ENCODE data around the gene MIGA2.

The MIGA2 gene

DNA sequence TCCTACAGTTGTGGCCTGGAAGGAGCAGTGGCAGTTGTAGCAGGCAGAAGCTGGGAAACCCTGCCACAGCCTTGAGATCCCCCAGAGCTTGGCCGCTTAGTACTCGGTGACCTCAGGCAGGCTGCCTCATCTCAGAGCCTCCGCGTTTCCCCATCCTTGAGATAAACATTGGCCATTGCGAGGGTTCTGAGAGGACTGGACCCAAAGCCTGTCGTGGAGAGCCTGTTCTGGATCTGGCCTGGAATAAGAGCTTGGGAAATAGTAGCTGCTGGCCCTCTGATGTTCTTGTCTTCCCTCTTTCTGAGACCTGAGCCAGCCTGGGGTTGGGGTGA is 1.3 kb downstream of the MIGA2 start:
- DNase-seq (ENCODE audit: low read depth) = no peak

DNA sequence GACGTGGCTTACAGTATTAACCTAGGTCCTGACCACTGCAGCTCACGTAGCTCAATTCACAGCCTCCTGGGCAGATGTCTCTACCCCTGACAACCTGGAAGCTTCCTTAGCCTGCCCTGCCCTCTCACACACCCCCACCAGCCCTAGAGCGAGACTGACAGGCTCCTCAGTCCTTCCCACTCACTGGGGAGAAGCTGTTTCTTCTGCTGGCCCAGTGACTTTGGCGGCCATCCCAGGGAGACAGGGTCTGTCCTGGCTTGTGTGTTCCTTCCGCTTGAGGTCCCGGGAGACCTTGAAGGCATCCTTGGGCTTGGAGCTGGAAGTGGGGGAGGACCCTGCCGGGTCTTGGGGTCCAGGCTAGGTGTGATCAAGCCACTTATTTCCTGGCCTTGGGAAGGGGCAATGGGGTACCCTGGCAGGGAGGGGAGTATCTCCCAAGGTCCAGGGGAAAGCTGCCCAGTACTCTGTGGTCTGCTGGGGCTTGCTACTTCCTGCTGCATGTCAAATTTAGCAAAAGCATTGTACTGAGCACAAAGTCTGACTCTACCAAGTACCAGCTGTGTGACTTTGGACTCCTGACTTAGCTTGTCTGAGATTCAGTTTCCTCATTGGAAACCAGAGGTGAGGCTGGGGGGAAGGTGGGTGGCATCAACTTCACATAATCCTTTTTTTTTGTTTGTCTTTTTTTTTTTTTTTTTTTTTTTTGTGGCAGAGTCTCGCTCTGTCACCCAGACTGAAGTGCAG is 1.9 kb downstream of the MIGA2 start:
- DNase-seq (ENCODE audit: low read depth) = no peak

DNA sequence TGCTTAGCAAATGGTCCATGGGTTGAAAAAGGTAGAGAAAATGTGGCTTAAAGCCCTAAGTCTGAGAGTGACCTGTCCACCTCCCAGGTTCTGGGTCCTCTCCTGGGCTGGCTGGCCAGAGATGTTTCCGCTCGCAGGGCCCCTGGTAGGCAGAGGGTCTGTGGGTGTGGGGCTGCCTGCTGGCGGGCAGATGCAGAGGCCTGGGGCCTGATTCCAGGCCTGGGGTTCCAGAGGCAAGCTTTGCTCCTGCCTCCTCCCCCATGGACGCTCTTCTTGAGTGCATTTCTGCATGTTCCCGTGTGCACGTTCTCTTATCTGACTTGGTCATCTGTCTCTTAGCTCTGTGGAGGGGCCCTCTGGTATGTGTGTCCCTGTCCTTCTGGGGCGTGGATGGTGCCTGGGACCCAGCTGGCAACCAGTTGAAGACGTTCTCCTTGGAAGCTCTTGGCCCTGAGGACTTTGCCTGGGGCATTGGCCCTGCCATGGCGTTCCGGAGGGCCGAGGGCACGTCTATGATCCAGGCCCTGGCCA is 3.8 kb downstream of the MIGA2 start:
- no peak for DNase-seq (ENCODE audit: low read depth)

DNA sequence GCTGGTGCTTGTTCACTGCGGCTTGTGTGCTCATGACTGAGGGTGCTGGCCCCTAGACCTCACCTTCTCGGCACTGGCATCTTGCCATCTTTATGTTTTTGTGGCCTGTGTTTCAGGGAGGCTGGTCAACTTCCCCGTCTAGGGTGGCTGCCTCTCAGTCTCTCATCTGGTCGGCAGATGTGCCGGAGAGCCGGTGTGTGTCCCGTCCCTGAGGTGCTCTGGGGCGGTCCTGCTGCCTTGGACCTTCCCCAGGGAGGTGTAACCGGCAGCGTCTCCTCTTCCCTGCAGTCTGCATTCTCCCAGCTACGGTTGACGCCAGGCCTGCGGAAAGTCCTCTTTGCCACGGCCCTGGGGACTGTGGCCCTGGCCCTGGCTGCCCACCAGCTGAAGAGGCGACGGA is 5.6 kb downstream of the MIGA2 start:
- DNase-seq (ENCODE audit: low read depth) = no peak

DNA sequence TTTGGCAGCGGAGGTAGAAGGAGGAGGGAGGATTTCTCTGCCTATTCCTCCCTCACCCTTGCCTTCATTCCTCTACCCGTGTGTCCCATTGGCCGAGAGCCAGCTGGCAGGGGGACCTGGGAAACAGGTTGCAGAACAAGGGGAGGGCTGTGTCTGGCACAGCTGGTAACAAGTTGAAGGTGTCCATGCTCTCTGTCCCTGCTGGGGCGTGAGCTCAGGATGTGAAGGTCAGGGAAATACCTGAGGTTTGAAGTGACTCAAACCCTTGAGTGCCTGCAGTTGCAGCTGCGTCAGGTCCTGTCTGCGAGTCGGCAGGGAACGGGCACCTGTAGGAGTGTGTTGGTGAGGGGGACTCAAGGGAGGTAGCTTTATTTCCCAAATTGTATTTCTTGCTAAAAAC is 16.2 kb downstream of the MIGA2 start:
- DNase-seq (ENCODE audit: low read depth) = no peak

DNA sequence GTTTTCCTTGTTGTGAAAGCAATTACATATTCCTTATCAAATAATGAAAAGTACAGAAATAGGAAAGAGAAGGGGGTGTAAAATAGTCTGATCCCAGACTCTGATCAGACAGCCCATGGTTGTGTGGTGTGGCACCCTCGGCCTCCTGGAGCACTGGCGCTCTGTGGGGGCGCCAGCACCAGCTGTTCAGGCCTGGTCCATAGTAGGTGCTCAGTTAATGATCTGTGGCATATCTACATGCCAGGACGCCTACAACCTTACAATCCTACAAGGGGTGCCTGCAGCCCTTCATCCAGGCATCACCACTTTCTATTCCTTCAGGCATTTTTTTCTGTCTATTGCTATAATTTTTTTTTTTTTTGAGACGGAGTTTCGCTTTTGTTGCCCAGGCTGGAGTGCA is 16.6 kb downstream of the MIGA2 start:
- DNase-seq (ENCODE audit: low read depth) = no peak

DNA sequence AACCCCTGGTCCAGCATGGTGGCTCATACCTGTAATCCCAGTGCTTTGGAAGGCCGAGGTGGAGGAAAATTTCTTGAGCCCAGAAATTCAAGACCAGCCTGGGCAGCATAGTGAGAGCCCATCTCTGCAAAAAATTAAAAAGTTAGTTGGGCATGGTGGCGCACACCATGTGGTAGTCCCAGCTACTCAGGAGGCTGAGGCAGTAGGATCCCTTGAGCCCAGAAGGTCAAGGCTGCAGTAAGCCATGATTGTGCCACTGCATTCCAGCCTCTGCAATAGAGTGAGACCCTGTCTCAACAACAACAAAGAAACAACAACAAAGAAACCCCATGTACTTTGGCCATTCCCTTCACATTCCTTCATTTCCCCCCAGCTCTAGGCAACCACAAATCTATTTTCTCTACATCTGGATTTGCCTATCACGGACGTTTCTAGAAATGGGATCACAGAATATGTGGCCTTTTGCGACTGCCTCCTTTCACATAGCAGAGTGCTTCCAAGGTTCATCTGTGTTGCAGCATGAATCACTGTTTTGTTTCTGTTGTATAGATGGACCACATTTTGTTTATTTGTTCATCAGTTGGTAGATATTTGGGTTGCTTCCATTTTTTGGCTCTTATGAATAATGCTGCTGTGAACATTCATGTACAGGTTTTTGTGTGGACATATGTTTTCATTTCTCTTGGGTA is 17.9 kb downstream of the MIGA2 start:
- no peak for DNase-seq (ENCODE audit: low read depth)

DNA sequence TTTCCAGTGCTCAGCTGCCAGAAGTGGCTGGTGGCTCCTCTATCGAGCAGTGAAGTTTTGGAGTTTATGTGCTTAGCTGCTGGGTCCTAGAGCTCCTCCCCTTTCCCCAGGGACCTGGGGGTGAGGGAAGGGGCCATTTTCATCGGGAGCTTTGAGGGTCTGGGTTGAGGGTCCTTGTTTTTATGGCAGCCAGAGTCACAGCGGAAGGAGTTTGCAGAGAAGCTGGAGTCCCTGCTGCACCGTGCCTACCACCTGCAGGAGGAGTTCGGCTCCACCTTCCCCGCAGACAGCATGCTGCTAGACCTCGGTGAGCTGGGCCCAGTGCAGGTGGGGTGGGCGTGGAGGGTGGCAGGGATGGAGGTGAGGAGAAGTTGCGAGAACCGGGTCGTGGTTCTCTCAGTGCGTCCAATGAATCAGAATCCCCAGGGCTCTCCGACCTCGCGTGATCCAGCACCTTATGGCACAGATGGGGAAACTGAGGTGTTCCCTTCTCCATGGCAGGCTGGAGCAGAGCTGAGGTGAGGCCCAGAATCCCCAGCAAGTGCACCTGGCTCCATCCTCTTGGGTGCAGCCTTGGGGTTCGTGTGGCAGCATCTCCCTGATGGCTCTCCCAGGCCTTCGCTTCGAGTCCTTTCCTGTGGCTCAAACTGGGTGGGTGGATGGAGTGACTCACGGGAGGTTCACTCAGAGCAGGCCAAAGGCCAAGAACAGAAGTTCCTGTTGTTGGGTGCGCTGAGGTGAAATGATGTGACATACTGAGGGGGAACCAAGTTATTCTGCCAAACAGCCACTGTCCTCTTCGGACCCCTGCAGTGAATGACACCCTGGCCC is 22.8 kb downstream of the MIGA2 start:
- DNase-seq (ENCODE audit: low read depth) = no peak

DNA sequence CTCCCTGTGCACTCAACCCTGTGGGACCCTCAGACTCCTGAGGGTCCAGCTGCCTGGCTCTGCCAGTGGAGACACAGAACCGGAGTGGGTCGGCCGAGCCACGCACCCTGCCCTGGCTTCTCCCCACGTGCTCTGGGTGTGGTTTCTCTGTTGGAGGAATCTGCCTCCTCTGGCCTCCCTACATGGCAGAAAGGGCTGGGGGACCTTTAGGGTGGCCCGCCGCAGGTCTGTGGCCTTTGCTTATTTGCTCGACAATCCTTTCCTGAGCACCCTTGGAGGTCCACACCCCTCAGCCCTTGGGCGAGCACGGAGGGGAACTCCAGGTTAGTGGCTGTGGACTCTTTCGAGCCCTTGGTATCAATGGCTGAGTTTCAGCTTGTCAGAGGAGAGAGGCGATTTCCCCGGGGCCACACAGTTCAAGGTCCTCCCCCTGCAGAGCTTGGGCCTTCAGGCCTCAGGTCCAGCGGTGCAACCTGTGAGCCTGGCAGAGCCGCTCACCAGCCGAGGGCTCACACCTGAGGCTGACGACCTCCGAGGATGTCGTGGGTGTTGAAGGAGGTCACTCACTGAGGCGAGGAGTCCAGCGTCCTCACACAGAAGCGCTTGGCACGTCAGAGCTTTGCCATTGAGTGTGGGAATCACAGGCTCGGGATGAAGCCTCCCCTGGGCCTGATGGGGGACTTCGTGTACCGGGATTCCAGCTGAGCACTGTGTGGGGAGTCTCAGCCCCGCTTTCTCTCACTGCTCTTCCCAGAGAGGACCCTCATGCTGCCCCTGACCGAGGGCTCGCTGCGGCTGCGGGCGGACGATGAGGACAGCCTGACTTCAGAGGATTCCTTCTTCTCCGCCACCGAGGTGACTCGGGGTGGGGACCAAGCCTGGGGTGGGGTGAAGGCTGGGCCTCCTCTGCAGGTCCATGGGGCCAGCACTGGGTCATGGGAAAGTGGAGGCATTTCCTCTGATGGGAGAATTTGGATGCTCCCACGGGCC is 23.7 kb downstream of the MIGA2 start:
- DNase-seq (ENCODE audit: low read depth) = no peak

DNA sequence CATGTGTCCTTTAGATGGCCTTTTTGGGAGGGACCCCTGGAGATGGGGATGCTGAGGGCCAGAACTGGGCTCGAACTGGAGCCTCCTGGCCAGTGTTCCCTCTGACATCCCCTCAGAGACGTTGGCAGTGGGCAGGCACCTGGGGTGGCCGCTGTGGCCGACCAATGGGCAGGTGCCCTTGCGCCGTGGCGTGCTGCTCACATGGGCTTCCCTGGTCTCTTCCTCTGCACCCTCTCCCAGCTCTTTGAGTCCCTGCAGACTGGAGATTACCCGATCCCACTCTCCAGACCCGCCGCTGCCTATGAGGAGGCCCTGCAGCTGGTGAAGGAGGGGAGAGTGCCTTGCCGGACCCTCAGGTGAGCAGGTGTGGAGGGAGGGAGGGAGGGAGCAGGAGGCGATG is 24.6 kb downstream of the MIGA2 start:
- no peak for DNase-seq (ENCODE audit: low read depth)

DNA sequence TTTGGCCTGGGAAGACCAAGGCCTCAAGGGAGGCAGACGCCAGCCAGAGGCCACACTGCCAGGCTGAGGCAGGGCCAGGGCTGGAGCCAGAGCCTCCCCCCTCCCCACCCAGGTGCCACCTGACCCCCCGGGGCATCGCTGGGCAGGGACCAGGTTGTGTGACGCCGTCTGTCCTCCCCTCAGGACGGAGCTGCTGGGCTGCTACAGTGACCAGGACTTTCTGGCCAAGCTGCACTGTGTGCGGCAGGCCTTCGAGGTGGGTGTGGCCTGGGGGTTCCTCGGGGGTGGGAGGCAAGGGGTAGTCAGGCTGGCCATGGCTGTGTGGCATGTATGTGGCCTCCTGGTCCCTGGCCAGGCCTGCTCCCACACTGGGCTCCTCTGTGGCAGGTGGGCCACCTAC is 26.6 kb downstream of the MIGA2 start:
- no peak for DNase-seq (ENCODE audit: low read depth)

DNA sequence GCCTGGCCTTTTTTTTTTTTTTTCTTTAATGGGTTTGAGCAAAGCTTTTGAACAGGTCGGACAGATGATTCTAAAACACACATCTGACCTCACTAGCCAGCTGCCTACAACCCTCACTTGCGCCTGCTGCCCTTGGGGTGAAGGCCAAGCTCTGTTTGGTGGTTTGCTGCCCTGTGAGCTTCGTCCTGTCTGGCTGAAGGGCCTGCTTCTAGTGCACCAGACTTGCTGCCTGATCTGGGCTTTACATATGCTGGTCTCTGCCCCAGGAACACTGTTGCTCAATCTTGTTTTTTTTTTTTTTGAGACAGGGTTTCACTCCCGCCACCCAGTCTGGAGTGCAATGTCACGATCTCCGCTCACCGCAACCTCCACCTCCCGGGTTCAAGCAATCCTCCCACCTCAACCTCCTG is 28.1 kb downstream of the MIGA2 start:
- no peak for DNase-seq (ENCODE audit: low read depth)

DNA sequence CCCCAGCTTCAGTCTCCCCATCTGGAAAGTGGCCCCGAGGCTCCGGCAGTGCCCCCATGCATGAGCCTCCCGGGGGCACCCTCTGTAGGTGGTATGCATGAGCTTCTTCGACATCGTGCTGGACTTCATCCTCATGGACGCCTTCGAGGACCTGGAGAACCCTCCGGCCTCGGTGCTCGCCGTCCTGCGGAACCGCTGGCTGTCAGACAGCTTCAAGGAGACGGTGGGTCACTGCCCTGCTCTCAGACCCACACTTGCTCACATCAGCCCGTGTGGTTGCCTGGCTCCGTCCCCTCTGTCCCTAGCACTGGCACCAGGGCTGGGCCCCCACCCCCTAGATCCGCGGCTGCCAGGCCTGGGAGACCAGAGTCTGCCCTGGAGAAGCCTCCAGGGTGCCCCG is 31.7 kb downstream of the MIGA2 start:
- DNase-seq (ENCODE audit: low read depth) = no peak

DNA sequence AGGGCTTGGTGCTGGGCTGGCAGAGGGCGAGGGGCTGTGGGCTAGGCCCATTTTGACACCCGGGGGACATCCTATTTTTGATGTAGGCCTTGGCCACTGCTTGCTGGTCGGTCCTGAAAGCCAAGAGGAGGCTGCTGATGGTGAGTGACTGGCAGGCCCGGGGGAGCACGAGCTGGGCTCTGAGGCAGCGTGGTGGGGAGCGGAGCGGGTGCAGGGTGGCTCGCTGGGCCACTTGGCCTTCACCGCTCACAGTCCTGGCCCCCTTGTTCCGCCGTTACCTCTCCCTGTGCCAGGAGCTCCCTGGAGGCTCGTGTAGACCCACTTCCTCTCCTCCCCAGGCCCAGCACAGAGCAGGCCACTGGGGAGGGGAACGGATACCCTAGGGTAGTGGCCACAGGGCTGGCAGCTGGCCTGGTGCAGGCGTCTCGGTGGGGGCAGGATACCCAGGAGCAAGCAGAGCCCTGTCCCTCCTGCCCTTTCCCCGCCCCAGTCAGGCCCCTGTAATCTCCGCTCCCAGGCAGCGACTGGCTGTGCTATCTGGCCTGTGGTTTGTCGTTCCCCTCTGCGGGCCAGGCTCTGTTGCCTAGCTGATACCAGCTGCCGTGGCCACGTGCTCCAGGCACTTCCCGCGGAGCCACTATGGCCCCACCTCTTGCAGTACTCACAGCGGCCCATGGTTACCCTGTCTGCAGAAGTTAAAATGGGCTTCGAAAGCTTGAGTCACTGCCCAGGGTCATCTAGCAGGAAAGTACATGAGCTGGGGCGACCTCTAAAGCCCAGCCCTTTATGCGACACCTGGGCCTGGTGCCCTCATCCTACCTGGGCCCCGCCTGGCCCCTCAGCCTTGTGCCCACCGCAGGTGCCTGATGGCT is 32.8 kb downstream of the MIGA2 start:
- peak; percentile 98 for DNase-seq (ENCODE audit: low read depth)

DNA sequence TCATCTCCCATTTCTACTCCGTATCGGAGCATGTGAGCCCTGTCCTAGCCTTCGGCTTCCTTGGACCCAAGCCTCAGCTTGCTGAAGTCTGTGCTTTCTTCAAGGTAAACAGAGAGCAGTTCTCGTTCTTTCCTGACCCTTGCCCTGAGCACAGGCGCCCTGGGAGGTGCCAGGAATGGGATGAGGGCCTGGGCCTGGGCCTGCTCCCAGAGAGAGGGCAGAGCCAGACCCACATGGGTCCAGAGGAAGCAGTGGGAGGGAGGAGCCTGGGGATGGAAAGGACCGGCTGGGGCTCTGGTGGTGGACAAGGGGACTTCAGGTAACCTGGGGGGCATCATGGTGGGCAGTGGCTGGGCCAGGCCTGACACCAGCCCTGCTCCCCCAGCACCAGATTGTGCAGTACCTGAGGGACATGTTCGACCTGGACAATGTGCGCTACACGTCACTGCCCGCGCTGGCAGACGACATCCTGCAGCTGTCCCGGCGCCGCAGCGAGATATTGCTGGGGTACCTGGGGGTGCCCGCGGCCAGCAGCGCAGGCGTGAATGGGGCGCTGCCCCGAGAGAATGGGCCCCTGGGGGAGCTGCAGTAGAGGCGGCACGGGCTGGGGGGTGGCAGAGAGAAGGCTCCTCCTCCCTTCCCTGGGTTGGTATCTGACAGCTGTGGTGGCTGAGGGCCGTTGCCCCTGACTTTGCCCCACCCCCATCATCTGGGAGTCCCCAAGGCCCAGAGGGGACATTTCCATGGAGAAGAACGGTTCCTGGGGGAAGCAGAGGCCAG is 33.6 kb downstream of the MIGA2 start:
- peak; percentile 38 for DNase-seq (ENCODE audit: low read depth)

DNA sequence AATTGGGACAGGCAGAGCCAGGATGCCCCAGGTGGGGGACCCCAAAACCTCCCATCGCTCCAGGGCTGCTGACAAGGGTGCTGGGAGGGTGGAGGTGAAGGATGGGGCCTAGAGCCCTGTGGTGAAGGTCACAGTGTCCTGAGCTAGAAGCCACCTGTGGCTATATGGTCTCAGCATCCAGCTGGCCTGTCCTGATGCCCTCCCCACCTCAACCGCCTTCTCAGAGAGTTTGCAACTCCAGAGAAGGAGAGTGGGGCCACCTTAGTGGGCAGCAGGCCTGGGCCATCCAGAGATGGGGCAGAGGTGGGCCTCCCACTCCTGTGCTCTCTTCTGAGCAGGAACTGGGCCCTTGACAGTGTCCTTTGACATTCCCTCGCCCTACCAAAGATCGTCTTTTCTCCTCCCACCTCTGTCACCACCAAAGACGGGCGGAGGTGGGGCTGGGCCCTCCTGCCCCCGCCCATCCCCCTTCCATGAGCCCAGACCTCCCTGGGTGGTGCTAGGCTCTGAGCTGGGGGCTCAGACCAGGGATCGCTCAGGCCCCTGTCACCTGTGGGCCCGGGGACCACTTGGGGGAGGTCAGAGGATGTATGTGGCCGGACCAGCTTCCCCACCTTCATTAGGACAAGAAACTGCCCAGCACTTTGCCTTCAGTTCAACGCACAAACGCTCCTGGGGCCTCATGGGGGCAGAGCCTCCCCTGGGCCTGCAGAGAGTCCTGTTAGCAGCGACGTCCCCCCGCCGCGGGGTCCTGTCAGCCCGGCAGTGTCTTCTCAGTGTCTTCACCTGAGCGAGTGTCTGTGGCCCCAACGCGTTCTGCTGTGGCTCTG is 34.5 kb downstream of the MIGA2 start:
- peak; percentile 24 for DNase-seq (ENCODE audit: low read depth)

DNA sequence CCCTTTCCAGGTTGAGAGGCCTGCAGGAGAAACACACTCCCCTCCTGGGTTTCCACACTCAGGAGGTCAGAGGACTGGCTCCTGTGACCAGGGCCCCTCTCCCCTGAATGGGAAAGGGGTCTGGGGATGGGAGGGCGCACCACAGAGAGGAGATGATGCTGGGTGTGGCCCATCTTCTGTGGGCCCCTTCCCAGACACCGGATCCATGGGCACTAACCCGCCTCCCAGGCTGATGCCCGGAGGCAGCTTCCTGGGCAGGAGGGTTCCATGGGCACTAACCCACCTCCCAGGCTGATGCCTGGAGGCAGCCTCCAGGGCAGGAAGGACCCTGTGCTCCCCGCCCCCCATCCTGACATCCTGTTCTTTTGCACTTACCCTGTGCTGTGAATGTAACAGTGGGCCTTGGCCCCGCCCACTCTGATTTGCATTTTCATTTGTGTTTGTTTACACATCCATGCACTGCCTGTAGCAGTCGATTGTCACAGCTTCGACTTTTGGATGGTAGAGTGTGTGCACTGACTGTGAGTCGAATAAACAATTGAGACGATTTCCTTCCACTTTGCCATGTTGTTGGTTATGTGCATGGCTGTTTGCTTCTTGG is 35.2 kb downstream of the MIGA2 start:
- DNase-seq (ENCODE audit: low read depth) = peak; percentile 52

DNA sequence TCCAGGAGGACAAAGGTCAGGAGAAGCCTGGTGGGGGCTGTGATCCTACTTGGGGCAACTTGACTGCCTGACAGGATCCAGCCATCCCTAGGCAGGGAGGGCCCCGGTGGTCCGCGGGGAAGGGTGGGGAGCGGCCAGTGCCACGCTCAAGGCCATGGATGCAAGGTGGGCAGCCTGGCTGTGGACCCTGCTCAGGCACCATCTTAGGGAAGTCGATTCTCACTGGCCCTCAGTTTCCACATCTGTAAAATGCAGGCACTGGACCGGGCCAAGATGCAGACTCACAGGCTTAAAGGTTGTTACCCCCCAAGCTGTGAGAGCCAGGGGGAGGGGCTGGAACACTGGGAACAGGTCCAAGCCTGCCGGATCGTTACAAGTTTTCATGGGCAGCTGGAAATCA is 35.7 kb downstream of the MIGA2 start:
- no peak for DNase-seq (ENCODE audit: low read depth)

DNA sequence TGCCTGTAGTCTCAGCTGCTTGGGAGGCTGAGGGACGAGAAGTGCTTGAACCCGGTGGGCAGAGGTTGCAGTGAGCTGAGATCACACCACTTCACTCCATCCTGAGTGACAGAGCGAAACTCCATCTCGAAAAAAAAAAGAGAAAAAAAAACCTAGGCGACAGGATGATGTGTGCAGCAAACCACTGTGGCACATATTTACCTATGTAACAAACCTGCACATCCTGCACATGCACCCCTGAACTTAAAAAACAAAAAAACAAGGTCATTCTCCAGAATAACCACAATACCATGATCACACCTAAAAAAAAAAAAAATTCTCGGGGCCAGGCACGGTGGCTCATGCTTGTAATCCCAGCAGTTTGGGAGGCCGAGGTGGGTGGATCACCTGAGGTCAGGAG is 37.0 kb downstream of the MIGA2 start:
- no peak for DNase-seq (ENCODE audit: low read depth)
